GM12864 (cell line): ENCODE data around the gene PRELP.
"Not testable (repeated sequence)": the region's sequence is repeated elsewhere in the genome, so short reads cannot be mapped to it uniquely, and the experiment has no call there.

Source experiments
- DNase-seq: peaks from one replicate; pipeline ENCODE4 v3.0.0-alpha.2; 2011; ENCODE audit warnings: low read depth
- H3K4me3 ChIP-seq: 2 replicates; pipeline ENCODE4 v1.5.1; 2011; ENCODE audit warnings: mild to moderate bottlenecking, low read depth, low read length, control low read depth
- CTCF ChIP-seq: IDR thresholded peaks from 2 replicates; pipeline ENCODE4 v1.5.1; 2011; ENCODE audit warnings: low read depth, mild to moderate bottlenecking, moderate library complexity, low read length, control low read depth, inconsistent platforms; ENCODE audit errors: missing control alignments

PRELP gene

GRCh38 chr1:203517426-203518110, 42.0 kb downstream of the PRELP start:
- DNase-seq = no peak
- no peak for TF ChIP-seq CTCF
- H3K4me3 ChIP-seq = no peak overlapping the region

GRCh38 chr1:203518139-203518538, 42.5 kb downstream of the PRELP start:
- H3K4me3 ChIP-seq, DNase-seq: not testable (repeated sequence)

GRCh38 chr1:203518541-203518940, 42.9 kb downstream of the PRELP start:
- no peak overlapping the region for H3K4me3 ChIP-seq
- TF ChIP-seq CTCF = no peak
- DNase-seq = no peak

GRCh38 chr1:203519053-203519840, 43.6 kb downstream of the PRELP start:
- no peak for TF ChIP-seq CTCF
- DNase-seq = no peak
- no peak overlapping the region for H3K4me3 ChIP-seq

- no peak for TF ChIP-seq CTCF
- H3K4me3 ChIP-seq = no peak overlapping the region
- DNase-seq = no peak
Observed at GRCh38 chr1:203519896-203520295, 44.3 kb downstream of the PRELP start.

- no peak overlapping the region for H3K4me3 ChIP-seq
- no peak for TF ChIP-seq CTCF
- no peak for DNase-seq
Observed at GRCh38 chr1:203520315-203520714, 44.7 kb downstream of the PRELP start.

- DNase-seq = no peak
- no peak overlapping the region for H3K4me3 ChIP-seq
- no peak for TF ChIP-seq CTCF
Observed at GRCh38 chr1:203521074-203521794, 45.6 kb downstream of the PRELP start.
